Calu3 (cell line): ENCODE results near the gene FCER1G. TPM values are rescaled to one million over a fixed set of nuclear protein-coding genes. Genes with fewer than 3 reads are reported as not detected.

Source experiments
- BruUV-seq: library from RNA; stranded (reverse); fragments of 400-500 nt; replicated peaks from 2 replicates; lab custom pipeline; 2021; lab: Mats Ljungman, UMichigan
- CTCF ChIA-PET: fragments of 300-600 bp; sonication (Branson Sonifier 250); formaldehyde crosslinking; loops from one replicate; lab custom pipeline; 2022; ENCODE audit warnings: antibody characterized with exemption; lab: Charles Lee
- DNase-seq: peaks from one replicate; pipeline ENCODE4 v3.0.0; 2022
- H3K27ac Mint-ChIP-seq: one replicate; pipeline ENCODE4 v1.8.0; 2022; ENCODE audit warnings: mixed read lengths; ENCODE audit not compliant: unreplicated experiment
- H3K27me3 Mint-ChIP-seq: one replicate; pipeline ENCODE4 v1.8.0; 2022; ENCODE audit warnings: mixed read lengths; ENCODE audit not compliant: unreplicated experiment
- H3K36me3 Mint-ChIP-seq: one replicate; pipeline ENCODE4 v1.8.0; 2022; ENCODE audit warnings: mild to moderate bottlenecking, moderate library complexity, mixed read lengths; ENCODE audit not compliant: insufficient read depth, unreplicated experiment
- H3K4me1 Mint-ChIP-seq: one replicate; pipeline ENCODE4 v1.8.0; 2022; ENCODE audit warnings: mild to moderate bottlenecking, low read depth, mixed read lengths; ENCODE audit not compliant: unreplicated experiment
- H3K4me3 Mint-ChIP-seq: one replicate; pipeline ENCODE4 v1.8.0; 2022; ENCODE audit warnings: mild to moderate bottlenecking, low read depth, moderate library complexity, mixed read lengths; ENCODE audit not compliant: unreplicated experiment
- H3K9me3 Mint-ChIP-seq: one replicate; pipeline ENCODE4 v1.8.0; 2022; ENCODE audit warnings: low read depth, mixed read lengths; ENCODE audit not compliant: unreplicated experiment
- CTCF ChIP-seq: fragments of 200-600 bp; IDR thresholded peaks from one replicate; pipeline ENCODE4 v1.8.0; 2022; ENCODE audit warnings: antibody characterized with exemption; ENCODE audit not compliant: unreplicated experiment
- intact Hi-C: fragments of 100-400 bp; cut with micrococcal nuclease; formaldehyde crosslinking; loops from one replicate; pipeline ENCODE4 v1.10.0; 2022; ENCODE audit not compliant: unreplicated experiment
- microRNA-seq: library from miRNA; unstranded; fragments of <30 nt; microRNA quantifications from one replicate; pipeline ENCODE4 v1.2.0, GENCODE V29; 2022
- total RNA-seq: library from RNA; stranded (reverse); gene quantifications from 2 replicates; pipeline ENCODE4 v1.2.3, GENCODE V29; 2022

FCER1G gene
- total RNA-seq, 1 experiment from 2014 or later, result not detected

GRCh38 chr1:161267321-161267720 lies 52.2 kb downstream of the FCER1G start:
- BruUV-seq, result no TSS peak
- H3K27ac Mint-ChIP-seq, result no peak overlapping the region
- intact Hi-C loops, result no loop called here
- H3K27me3 Mint-ChIP-seq, result peaks cover 41% of the 10 kb centered on the region
- no peaks in the 10 kb centered on the region for H3K36me3 Mint-ChIP-seq
- no peak for DNase-seq
- CTCF ChIA-PET, result no interaction called here
- no peaks in the 10 kb centered on the region for H3K4me1 Mint-ChIP-seq
- TF ChIP-seq CTCF, result no peak
- no peak overlapping the region for H3K4me3 Mint-ChIP-seq
- no peaks in the 10 kb centered on the region for H3K9me3 Mint-ChIP-seq

Small RNA genes within 50 kb of the gene (microRNA-seq; reads per million reads assigned to microRNA genes)
- gene MIR5187, result 1.1 reads per million

Other genes with a start within 250 kb of the FCER1G start
- gene F11R, start 194.1 kb upstream of the FCER1G start, total RNA-seq, result 157 and 173 TPM in 2 replicates
- 67.6 and 74.1 TPM in 2 replicates for gene TSTD1, start 176.3 kb upstream of the FCER1G start, total RNA-seq
- 72.1 and 75.4 TPM in 2 replicates for gene USF1, start 169.3 kb upstream of the FCER1G start, total RNA-seq
- 1.7 and 2.9 TPM in 2 replicates for gene ARHGAP30, start 145.4 kb upstream of the FCER1G start, total RNA-seq
- gene NECTIN4, start 125.7 kb upstream of the FCER1G start, total RNA-seq, result 24.9 and 42.4 TPM in 2 replicates
- 5.3 and 7.0 TPM in 2 replicates for gene KLHDC9, start 116.9 kb upstream of the FCER1G start, total RNA-seq
- 121 and 129 TPM in 2 replicates for gene PFDN2, start 97.3 kb upstream of the FCER1G start, total RNA-seq
- gene NIT1, start 97.2 kb upstream of the FCER1G start, total RNA-seq, result 49.8 and 52.9 TPM in 2 replicates
- 40.4 and 45.7 TPM in 2 replicates for gene DEDD, start 82.6 kb upstream of the FCER1G start, total RNA-seq
- gene UFC1, start 61.3 kb upstream of the FCER1G start, total RNA-seq, result 77.5 and 85.8 TPM in 2 replicates
- 35.8 and 40.9 TPM in 2 replicates for gene USP21, start 55.8 kb upstream of the FCER1G start, total RNA-seq
- gene PPOX, start 48.9 kb upstream of the FCER1G start, total RNA-seq, result 25.7 and 27.1 TPM in 2 replicates
- 51.9 and 59.2 TPM in 2 replicates for gene B4GALT3, start 37.8 kb upstream of the FCER1G start, total RNA-seq
- gene ADAMTS4, start 16.2 kb upstream of the FCER1G start, total RNA-seq, result not detected in 2 replicates
- 91.3 and 98.3 TPM in 2 replicates for gene NDUFS2, start 12.9 kb upstream of the FCER1G start, total RNA-seq
- gene APOA2, start 8.3 kb downstream of the FCER1G start, total RNA-seq, result not detected in 2 replicates
- gene TOMM40L, start 10.8 kb downstream of the FCER1G start, total RNA-seq, result 14.1 and 15.0 TPM in 2 replicates
- gene NR1I3, start 22.9 kb downstream of the FCER1G start, total RNA-seq, result not detected in 2 replicates
- not detected in 2 replicates for gene PCP4L1, start 43.5 kb downstream of the FCER1G start, total RNA-seq
- gene MPZ, start 94.7 kb downstream of the FCER1G start, total RNA-seq, result 0.37 and 0.47 TPM in 2 replicates
- 242 and 245 TPM in 2 replicates for gene SDHC, start 99.1 kb downstream of the FCER1G start, total RNA-seq
- gene CFAP126, start 152.6 kb downstream of the FCER1G start, total RNA-seq, result not detected in 2 replicates